Activated T-cell treated with anti-CD3 and anti-CD28 coated beads for 48 hours (primary cell): ENCODE data around the gene SLC6A7.
"Not testable (repeated sequence)": the region's sequence is repeated elsewhere in the genome, so short reads cannot be mapped to it uniquely, and the experiment has no call there.

Source experiments
- DNase-seq: peaks from one replicate; pipeline ENCODE4 v3.0.0-alpha.2; 2020; ENCODE audit warnings: low read depth

SLC6A7 gene

DNA sequence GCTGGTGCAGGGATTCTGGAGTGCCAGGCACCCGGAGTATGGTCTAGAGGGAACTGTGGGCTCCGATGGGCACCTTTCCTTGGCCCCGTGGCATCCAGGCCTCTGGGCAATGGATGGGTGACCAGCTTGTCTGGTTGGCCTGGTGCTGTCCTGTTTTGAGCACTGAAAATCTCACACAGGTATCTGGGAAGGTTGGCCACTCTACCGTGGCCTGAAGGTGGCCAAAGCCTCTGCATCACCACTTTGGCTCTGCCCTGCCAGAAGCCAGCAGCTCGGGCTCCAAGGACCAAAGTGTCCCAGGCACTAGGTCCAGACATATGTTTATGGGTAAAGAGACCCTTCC, 28.8 kb downstream of the SLC6A7 start:
- no peak for DNase-seq

DNA sequence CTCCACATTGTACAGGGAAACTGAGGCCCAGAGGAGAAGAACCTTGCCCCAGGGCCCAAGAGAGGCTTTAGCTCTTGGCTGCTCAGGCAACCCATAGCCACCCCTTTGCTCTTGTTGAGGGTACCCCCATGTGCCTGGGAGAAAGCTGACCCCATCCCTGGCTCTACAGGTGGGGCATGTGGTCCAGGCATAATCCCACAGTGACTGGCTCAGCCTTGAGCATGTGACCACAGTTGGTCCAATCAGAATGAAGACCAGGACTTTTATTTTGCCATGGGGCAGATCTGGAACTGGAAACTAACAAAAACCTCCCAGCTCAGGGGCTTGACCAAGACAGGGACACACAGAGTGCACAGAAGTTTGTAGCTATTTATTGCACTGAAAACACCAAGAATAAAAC, 29.3 kb downstream of the SLC6A7 start:
- DNase-seq, result no peak

DNA sequence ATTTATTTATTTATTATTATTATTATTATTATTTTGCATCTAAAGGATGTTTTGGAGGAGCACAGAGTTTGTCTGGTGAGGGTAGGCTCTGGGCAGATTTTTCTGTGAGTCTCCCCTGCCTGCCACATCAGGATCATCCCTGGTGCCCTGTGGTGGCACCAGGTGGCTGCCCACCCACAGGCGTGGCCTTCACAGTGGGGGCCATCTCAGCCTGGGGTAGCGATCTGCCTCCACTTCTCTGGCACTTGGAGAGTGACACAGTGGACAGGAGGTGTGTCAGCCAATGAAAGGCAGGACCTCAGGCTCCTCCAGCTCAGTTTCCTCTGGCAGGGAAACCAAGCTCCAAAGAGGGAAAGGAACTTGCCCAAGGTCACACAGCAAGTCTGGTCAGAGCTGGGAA, 30.0 kb downstream of the SLC6A7 start:
- no peak for DNase-seq

DNA sequence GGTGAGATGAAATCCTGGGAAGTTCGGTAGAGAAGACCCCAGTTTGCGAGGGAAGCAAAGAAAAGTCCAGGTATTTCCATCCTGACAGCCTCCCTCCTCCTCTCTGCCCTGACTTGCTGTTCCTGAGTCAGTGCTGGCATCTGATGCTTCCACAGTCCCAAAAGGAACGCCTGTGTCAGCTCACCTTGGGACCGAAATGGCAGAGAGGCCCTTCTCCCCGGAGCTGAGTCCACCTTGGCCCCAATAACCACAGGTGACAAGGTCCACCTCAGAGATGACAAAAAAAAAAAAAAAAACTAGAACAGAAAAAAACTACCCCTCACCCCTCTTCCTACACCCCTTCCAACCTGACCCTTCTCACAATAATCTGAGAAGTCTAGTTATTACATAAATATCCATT, 31.6 kb downstream of the SLC6A7 start:
- DNase-seq, result no peak

DNA sequence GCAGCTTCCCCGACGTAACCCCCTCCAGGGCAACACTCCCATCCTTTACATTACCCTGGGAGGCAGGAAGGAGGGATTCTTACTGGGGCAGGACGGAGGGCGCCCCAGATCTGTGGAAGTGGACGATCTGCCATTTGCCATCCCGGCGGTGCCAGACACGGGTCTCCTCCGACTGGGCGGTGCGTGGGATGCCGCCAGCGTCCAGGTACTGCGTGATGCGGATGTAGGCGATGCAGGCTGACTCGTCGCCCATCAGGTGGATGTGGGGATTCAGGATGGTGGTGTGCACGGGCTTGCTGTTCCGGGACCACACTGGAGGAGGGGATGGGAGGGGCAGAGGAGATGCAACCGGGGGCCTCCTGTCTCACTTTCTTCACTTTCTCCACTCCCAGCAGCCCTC, 33.0 kb downstream of the SLC6A7 start:
- DNase-seq, result no peak

DNA sequence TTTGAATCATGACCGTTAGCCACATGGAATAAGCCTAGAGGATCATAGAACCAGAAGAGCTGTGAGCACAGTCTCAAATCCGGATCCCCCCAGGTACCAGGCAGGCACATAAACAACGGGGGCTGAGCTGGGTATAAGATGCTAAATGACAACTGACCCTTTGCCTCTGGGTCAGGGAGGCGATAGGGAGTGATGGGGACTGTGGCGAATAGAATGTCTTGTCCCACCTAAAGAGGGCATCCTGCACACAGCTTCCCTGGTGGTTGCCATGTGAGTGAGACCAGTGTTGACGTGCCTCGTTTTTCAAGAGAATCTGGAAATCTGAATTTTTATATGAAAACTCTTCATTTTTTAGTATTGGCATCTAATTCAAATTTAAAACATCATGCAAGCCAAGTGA, 33.6 kb downstream of the SLC6A7 start:
- no peak for DNase-seq

DNA sequence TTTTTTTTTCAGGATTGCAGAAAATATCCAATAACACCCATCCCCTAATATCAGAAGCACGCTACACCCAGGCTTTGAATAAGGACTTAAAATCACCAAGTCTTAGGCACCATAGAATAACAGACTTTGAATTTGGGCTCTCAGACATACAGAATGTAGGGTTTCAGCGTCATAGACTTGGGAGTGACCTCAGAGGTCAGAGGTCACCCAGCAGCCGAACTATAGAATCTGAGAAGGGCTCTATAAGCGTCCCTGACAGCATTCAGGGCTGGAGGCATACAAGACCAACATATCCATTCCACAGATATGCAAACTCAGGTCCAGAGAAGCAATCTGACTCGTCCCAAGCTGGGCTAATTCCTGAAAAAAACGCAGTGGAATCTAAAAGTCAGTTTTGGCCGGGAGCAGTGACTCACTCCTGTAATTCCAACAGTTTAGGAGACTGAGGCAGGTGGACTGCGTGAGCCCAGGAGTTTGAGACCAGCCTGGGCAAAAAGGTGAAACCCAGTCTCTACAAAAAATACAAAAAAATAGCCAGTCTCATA, 34.7 kb downstream of the SLC6A7 start:
- no peak for DNase-seq

DNA sequence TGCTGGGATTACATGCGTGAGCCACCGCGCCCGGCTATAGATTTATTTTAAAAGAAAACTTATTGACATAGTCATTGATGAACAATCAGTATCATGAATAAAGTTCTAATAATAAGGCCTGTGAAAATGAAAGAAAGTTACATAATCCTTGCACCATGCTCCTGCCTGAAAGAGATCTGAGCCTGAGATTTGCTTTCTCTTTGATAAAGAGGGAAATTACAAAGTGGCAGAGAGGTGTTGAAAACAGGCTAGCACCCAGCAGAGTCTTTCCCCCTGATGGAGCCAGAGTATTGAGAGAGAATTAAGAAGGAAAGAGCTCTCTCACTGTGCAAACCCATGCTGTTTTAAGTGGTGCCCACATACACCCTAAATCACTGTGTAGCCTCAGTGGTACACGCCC, 37.2 kb downstream of the SLC6A7 start:
- no peak for DNase-seq

DNA sequence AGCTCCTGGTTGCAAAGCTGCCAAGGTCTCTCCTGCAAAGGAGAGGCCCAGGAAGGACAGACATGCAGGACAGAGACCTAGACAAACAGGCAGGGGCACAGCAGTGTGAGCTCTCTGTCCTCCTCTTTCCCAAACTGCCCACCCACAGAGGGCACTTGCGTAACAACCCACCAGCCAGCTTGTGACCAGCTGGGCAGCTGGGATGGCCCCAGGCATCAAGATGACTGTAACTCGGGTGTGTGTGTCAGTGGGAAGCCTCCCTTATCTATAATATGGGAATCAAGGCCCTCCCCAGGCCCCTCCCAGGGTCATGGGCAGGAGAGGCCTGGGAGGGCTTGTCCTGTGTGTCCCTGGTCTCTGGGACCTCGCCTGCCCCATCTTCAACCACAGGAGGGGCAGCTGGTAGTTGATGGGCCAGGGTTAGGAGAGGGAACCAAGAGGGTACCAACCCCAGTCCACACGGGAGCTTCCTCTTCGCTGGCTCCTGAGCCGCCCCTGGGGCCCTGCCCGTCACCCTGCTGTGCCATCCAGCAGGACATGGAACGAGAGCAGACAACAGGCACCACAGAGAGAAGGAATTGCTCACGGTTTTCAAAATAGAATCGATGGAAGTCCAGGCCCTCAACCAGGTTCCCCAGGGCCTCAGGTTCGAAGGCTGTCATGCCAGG, 37.9 kb downstream of the SLC6A7 start:
- no peak for DNase-seq

DNA sequence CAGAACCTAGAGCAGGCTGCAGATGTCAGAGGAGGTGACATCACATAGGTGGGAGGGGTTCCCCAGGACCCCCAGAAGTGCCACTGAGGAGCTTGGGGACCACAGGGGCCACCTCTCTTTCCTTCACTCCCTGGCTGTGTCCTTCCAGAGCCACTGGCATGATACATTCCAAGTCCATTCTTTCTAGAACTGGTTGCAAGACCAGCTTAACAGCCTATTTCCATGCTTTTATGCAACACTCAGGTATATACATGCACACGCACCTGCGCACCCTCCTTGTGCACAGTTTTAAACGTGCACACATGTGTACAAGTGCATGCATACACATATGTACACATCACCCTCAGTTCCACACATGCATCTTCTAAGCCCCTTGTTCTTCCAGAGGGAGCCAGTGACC, 39.7 kb downstream of the SLC6A7 start:
- DNase-seq, result no peak

DNA sequence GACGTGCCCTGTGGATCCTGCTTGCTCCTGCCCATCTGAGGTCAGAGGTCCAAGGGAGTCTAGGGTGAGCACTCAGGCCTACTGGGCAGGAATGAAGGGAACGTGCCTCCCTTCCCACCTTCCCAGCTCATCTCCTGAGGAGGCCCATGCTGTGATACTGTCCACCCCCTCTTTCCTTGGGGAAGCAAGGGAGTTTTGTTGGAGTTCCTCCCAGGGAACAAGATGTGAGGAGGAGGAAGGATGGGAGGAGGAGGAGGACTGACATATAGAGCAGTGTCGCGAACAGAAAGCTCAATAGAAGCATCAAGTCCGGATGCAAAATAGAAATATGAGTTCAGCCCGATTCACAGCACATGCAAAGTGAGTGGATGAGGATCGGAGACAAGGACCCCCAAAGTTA, 41.0 kb downstream of the SLC6A7 start:
- no peak for DNase-seq

DNA sequence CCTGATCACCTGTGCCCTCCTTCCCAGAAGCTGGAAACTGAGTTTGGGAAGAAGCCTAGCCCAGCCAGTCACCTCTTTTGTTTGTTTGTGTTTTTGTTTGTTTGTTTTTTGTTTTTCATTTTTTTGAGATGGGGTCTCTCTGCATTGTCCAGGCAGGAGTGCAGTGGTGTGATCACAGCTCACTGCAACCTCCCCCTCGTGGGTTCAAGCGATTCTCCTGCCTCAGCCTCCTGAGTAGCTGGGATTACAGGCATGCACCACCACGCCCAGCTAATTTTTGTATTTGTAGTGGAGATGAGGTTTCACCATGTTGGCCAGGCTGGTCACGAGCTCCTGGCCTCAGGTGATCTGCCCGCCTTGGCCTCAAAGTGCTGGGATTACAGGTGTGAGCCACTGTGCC, 43.8 kb downstream of the SLC6A7 start:
- DNase-seq, result not testable (repeated sequence)

DNA sequence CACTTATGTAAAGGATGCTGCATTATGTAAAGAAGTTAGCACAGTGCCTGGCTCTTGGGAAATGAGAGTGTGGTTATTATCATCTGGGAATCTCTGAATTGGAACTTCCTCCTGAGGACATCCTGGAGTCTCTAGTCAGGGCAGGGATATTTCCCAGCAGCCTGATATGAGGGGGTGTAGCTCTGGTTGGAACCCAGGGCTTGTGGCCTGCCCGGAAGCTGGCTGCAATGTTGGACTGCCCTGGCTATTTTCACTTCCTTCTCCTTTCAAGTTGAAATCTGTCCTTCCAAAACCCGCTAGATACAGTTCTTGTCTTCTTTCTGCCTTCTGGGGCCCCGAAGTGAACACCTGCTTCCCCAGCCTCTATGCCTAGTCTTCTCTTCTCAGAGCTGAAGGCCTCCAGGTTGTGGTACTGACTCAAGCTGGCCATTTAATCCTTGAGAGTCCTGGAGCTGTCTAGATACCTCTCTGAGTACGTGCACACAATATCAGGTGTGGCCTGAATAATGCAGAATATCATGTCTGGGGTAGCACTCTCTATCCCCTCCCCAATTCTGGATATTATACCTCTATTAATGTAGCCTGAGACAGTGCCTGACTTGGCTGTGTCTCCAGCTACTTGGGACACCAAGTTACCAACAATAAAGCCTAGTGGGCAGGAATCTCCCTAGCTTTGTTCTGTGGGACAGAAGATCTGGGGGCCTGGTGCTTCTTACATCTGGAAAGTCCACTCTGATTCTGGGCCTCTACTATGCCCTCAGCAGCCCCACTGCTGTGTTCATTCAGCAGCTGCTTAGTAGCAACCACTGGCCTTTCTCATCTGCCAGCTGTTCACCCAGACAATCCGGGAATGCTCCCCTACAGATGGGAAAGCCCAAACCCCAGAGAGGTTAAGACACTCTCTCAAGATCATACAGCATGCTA, 45.0 kb downstream of the SLC6A7 start:
- no peak for DNase-seq

DNA sequence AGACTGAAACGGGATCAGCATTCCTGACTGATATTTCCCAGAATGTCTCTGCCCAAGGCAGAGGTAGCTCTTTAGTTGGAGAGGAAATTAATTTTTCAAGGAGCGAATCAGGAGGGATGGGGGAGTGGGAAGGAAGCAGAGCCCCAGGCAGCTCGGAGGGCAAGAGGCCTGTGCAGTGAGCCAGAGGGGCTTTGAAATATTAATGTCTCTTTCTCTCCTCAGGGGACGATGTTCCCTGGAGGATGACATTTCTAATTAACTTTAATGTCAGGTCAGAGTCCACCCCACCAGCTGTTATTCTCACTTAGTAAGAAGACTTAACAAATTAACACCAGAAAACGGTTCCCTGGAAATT, 45.6 kb downstream of the SLC6A7 start:
- DNase-seq, result no peak

DNA sequence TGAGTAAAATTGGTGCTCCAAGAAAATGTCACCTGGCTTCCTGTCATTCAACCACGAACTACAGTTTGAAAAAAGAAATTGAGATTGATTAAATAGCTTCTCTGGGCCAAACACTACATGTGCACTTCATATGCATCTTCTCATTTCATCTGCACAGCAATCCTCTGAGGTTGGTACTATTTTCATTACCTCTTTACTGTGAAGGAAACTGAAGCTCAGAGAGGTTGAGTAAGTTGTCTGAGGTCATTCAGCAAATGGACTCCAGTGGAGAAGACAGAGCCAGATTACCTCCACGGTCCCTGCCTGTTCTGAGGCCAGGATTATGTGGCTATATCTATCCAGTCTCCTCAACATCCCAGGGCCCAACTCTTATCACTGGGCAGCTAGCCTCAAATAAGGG, 46.5 kb downstream of the SLC6A7 start:
- no peak for DNase-seq

DNA sequence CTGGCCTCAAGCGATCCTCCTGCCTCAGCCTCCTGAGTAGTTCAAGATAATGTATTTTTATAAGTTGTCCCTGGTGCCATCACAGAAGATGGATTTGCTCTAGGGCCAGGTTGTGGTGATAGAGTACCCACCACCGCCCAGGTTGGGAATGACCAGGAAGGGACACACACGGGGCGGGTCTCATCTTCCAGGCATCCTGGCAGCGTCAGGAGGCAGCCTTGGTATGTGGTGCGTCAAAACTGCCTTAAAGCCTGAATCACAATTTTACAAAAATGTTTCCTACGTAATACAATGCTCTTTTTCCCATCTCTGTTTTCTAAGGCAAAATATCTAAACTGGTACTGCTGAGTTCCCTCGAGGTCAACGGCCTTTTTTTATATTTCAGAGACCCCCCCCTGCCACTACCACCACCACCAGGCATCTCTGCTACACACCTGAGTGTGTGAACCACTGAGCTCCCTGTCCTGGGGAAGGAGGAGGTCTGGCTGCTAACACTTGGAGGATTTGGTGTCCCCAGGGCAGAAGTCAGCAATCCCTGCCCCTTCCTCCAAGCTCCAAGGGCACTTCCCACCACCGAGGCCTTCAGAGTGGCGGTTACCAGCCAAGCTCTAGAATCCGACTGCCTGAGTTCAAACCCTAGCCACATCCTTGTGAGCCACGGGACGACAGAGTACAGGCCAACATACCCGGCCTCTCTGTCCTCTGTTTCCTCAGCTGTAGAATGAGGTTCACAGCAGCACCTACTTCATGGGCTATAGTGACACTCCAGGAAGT, 47.3 kb downstream of the SLC6A7 start:
- DNase-seq, result no peak

DNA sequence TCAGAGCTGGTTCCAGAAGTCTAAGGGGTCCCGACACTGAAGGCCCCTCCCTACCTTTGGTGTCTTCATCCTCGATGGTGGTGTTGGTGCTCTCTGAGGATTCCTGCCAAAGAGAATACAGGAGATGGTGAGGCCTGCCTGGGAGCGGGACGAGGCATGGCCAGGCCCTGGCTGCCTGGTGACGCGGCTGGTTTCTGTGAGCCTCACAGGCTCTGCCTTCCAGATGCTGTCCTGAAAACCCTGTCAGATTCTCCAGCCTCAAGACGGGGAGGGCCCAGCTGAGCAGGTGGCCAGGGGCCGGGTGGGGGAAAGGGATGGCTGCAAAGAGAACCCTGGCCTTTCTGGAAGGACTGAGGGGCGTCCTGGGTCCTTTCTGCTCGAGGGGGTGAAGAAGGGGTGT, 48.8 kb downstream of the SLC6A7 start:
- no peak for DNase-seq

DNA sequence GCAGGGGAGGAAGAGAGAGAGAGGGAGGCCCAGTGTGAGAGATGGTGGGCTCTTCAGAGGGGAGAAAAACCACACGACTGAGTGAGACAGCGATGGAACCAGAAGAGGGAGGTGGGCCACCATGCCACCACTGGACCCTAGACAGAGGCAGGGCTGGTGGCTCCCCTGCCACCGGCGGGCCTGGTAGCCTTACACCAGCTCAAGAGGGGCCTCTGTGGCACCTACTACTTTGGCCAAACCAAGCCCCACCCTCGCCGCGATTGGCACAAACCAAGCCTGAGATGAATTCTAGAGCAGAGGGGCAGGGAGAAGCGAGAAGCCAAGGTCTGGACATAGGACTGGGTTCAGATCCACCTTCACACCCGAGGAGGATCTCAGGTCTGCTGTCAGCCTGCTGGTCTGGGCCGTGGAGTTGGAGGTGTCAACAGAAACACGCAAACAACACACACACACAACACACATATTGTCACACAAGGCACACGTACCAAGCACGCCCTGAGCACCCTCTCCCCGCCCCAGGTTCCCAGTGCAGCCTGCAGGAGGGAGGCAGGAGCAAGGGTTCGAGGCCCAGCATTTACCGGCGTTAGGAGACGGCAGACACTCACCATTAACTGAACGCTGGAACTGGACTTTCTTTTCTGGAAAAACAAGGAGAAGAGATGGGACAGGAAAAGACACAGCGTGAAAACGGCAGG, 49.4 kb downstream of the SLC6A7 start:
- DNase-seq, result no peak

DNA sequence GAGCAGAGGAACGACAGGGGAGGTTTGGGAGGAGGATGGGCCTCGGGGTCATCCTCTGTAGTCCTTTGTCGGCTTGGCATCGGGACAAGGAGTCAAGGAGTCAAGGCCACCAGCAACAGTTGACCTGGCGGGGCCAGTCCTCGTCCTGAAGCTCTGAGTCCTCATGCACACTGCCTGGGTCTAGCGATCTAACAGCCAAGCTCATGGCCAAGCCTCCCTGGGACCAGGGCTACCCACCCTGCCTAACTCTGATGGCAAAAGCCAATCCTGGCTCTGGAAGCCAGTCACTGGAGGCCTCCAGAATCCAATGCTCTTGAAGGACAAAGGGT, 49.9 kb downstream of the SLC6A7 start:
- DNase-seq, result no peak

DNA sequence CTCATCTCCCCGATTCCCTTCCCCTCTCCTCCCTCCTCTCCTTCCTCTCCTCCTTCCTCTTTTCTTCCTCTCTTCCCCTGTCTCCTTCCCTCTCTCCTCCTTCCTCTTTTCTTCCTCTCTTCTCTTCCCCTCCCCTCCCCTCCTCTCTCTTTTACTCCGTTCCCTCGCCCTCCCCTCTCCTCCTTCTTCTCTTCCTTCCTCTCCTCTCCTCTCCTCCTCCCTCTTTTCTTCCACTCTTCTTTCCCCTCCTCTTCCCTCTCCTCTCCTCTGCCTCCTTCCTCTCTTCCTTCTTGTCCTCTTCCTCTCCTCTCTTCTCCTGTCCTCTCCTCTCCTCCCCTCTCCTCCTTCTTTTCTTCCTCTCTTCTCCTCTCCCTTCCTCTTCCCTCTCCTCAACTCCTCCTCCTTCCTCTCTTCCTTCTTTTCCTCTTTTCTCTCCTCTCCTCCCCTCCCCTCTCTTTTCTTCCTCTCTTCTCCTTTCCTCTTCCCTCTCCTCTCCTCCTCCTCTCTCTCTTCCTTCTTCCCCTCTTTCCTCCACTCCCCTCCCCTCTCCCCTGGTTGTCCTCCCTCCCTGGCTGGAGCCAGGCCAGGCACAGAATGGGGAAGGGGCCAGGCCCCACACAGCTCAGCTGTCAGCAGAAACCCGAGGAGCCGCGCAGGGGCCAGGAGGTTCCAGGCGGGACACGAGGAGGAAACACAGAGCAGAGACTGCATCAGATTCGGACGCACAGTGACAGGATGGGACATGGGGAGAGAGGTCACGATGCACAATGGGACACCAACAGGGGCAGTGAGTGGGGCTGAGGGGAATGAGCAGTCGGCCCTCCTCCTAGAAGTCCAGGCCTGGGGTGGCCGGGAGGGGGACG, 51.7 kb downstream of the SLC6A7 start:
- DNase-seq, result no peak

DNA sequence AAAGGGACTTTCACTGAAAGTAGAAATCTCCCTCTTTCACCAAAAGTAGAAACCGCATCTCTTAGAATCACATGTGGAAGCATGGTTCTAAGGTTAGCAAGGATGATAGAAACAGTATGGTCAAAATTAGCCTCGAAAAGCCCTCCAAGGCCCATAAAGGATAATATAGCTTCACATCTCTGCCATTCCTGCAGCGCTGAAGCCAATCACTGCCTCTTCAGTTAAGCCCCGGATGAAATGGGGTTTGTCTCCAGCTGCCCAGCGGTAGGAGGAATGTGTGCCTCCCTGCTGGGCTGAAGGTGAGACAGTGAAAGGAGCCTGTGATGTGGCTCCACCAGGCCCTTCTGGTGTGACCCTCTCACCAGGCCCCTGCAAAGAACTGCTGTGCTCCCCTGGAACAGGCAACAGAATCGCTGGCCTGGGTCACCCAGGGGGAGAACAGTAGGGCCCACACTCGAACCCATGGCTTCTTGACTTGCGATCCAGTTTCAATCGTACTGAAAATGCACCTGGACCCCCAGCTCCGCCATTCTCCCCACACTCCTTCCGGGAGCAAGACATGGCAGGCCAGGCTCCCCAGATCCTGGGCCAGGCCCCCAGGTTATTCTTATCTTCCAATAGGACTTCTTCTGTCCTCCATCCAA, 52.5 kb downstream of the SLC6A7 start:
- no peak for DNase-seq
